ENCODE measurements around the gene APBA3. TPM values are rescaled to one million over a fixed set of nuclear protein-coding genes. Genes with fewer than 3 reads are reported as not detected.

APBA3 gene
- total and polyA plus RNA-seq, 2 of the 4 experiments (the other 2 are of a cell fraction): 9.5 to 18.4 TPM

GRCh38 chr19:3785938-3786824 is 24.7 kb upstream of the APBA3 start, which contains the start of gene MATK:
TSS of gene MATK (minus strand) at chr19:3786381. CDS start at chr19:3785135, 1,246 bp downstream.
- WGBS, 2 experiments (ENCODE audit: extremely low coverage in 2 of 2, insufficient read length in 1 of 2): 4% methylated on average over 17 of the region's 101 CpGs; no CpG with 5 or more reads in 1 of the 2 experiments
- Histone ChIP-seq H3K9me3 (ENCODE audit: control insufficient read depth, insufficient read depth, low read length) (peaks cover 27% of the 10 kb centered on the region), H3K23ac (ENCODE audit: low read depth, low read length) (no peak within 1 kb of the TSS), H3K9me1 (ENCODE audit: insufficient read depth, low read length) (no peaks in the 10 kb centered on the region), H3K9ac (ENCODE audit: low read depth, low read length) (no peak within 1 kb of the TSS), H3K36me3 (ENCODE audit: control insufficient read depth, insufficient read depth, low read length) (no peaks in the 10 kb centered on the region), H2BK20ac (ENCODE audit: low read depth, low read length) (no peak within 1 kb of the TSS), H2AFZ (replicated peaks; ENCODE audit: low read length, poor library complexity) (no peak within 1 kb of the TSS), H3K27me3 (ENCODE audit: control insufficient read depth, insufficient read depth, low read length) (peaks cover 29% of the 10 kb centered on the region), H2AK5ac (ENCODE audit: low read depth, low read length) (no peak within 1 kb of the TSS), H4K5ac (ENCODE audit: low read depth, low read length) (no peak within 1 kb of the TSS), H2BK15ac (ENCODE audit: low read depth, low read length) (no peak within 1 kb of the TSS), H3K4me3 (ENCODE audit: insufficient read depth, low read depth, low read length) (no peak within 1 kb of the TSS), H4K8ac (ENCODE audit: low read depth in 2 of 2, low read length in 2 of 2) (no peak within 1 kb of the TSS), H3K79me1 (ENCODE audit: low read depth in 1 of 2, low read length in 2 of 2) (no peaks in the 10 kb centered on the region), H4K91ac (ENCODE audit: insufficient read depth, low read depth, low read length) (no peak within 1 kb of the TSS), H4K20me1 (ENCODE audit: insufficient read depth, low read length) (no peaks in the 10 kb centered on the region), H3K4me2 (ENCODE audit: low read depth, low read length) (no peak within 1 kb of the TSS), H3K56ac (ENCODE audit: extremely low read depth, insufficient read depth, low read length) (no peak within 1 kb of the TSS), H3K27ac (ENCODE audit: insufficient read depth, low read length) (no peak within 1 kb of the TSS), H2AK9ac (replicated peaks; ENCODE audit: low read depth, low read length, poor library complexity) (no peak within 1 kb of the TSS), H3K4ac (ENCODE audit: low read depth, low read length) (no peak within 1 kb of the TSS), H3K18ac (ENCODE audit: low read depth, low read length) (no peak within 1 kb of the TSS), H2BK120ac (ENCODE audit: low read depth, low read length) (no peak within 1 kb of the TSS), H3K14ac (replicated peaks; ENCODE audit: low read depth, low read length) (no peak within 1 kb of the TSS), H2BK5ac (ENCODE audit: low read depth, low read length, poor library complexity, severe bottlenecking) (no peak within 1 kb of the TSS), H3K4me1 (ENCODE audit: control insufficient read depth, insufficient read depth, low read length) (no peaks in the 10 kb centered on the region)
- intact Hi-C loops (cut with micrococcal nuclease) (no loop called here), dilution Hi-C loops (cut with HindIII; ENCODE audit: low sequenced_read_pairs, unreplicated experiment) (no loop called here), in situ Hi-C loops (cut with MboI; ENCODE audit: low sequenced_read_pairs) (no loop called here)
- ATAC-seq (ENCODE audit: low read depth) (no peak), DNase-seq (no peak)
- CTCF ChIA-PET: no interaction called here
- no TSS peak for BruUV-seq (replicated peaks)
- no peak for TF ChIP-seq CEBPB (IDR thresholded peaks at IDR 0.05; ENCODE audit: low read depth, low read length)
- TF ChIP-seq ELK1 (IDR thresholded peaks at IDR 0.05; ENCODE audit: borderline replicate concordance, low read depth, low read length): no peak
- TF ChIP-seq RFX5 (IDR thresholded peaks at IDR 0.05; ENCODE audit: low read depth, low read length): no peak
- TF ChIP-seq POLR2A (IDR thresholded peaks at IDR 0.05; ENCODE audit: low read depth, low read length): no peak
- POLR2A ChIA-PET (ENCODE audit: unreplicated experiment): interaction anchor here (0.6 kb wide), 1 partner anchor 24 kb away, joined by 4 read pairs; the partner anchor contains the start of gene MRPL54
